Vagina (tissue), 2 donors: ENCODE measurements around the gene PRRT4.

Experiments used
- CTCF ChIP-seq, 3 experiments: fragments of 450-650 bp in 2 of 3; fragments of 200-600 bp in 1 of 3; sonication (generic) in 1 of 3; IDR thresholded peaks; one replicate each; pipeline ENCODE4 v1.5.1; 2017 to 2019; ENCODE audit warnings: antibody characterized with exemption in 3 of 3, mild to moderate bottlenecking in 2 of 3, moderate library complexity in 2 of 3
- POLR2A ChIP-seq, 2 donors: fragments of 450-650 bp; IDR thresholded peaks; one replicate each; pipeline ENCODE4 v1.6.1; 2017; ENCODE audit warnings: antibody characterized with exemption in 2 of 2, mild to moderate bottlenecking in 2 of 2, moderate library complexity in 2 of 2

DNA sequence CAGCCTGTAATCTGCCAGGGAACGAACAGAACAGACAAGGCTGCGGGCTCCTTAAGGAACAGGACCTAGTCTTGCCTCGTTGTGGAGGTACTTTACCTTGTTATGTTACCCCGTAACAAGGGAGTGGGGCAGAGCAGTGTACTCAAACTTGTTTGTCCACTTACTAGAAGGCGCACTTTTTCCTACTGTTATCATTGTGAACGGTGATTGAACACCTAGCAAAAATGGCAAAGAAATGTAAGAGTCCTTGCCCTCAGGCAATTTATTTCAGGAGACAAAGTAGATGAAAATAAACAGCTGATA, 48.9 kb upstream of the PRRT4 start:
- no peak for TF ChIP-seq CTCF (IDR thresholded peaks at IDR 0.05)
- no peak for TF ChIP-seq POLR2A (IDR thresholded peaks at IDR 0.05)
